ENCODE measurements around the gene FBXO41.

Gene FBXO41

GRCh38 chr2:73232403-73233153 is 51.7 kb downstream of the FBXO41 start:
- H2BK5ac ChIP-seq (ENCODE audit: low read depth, low read length, poor library complexity) = no peak overlapping the region
- H3K4me1 ChIP-seq (ENCODE audit: control insufficient read depth in 1 of 2, insufficient read depth in 2 of 2, low read length in 2 of 2) = peaks cover 11 to 12% of the 10 kb centered on the region in 2 experiments
- no peak overlapping the region for H2BK12ac ChIP-seq (ENCODE audit: low read length)
- no peak overlapping the region for H2BK120ac ChIP-seq (ENCODE audit: insufficient read depth, low read length, poor library complexity)
- H3K4me2 ChIP-seq (ENCODE audit: low read length) = peak overlapping the region; percentile 77
- peak overlapping the region; percentile 75 for H2AFZ ChIP-seq (ENCODE audit: insufficient read depth, low read length, poor library complexity)
- peak overlapping the region; percentile 91 for H3K4me3 ChIP-seq (ENCODE audit: low read depth, low read length)
- peaks cover 13% of the 10 kb centered on the region for H3K79me1 ChIP-seq (ENCODE audit: low read length)
- no peaks in the 10 kb centered on the region for H3K27me3 ChIP-seq (ENCODE audit: insufficient read depth, low read length)
- peak overlapping the region; percentile 56 for H3K18ac ChIP-seq (ENCODE audit: low read length)
- H4K12ac ChIP-seq (ENCODE audit: low read depth, low read length) = no peak overlapping the region
- H3K27ac ChIP-seq (ENCODE audit: low read depth, low read length) = no peak overlapping the region
- H3K9ac ChIP-seq (ENCODE audit: low read length) = peak overlapping the region; percentile 70
- no peak overlapping the region for H4K91ac ChIP-seq (ENCODE audit: low read depth, low read length)
- peaks cover 2 to 15% of the 10 kb centered on the region in 2 experiments for H3K36me3 ChIP-seq (ENCODE audit: control insufficient read depth in 1 of 2, insufficient read depth in 2 of 2, low read length in 2 of 2)
- H3K4ac ChIP-seq (ENCODE audit: low read depth, low read length) = no peak overlapping the region
- H4K8ac ChIP-seq (ENCODE audit: low read depth, low read length) = peak overlapping the region; percentile 41
- H3K14ac ChIP-seq (ENCODE audit: low read length) = peak overlapping the region; percentile 13
- no peak overlapping the region for H3K23ac ChIP-seq (ENCODE audit: low read length)
- WGBS (ENCODE audit: extremely low coverage, insufficient coverage, insufficient read length) = no CpG with 5 or more reads among the region's 37 CpGs
- H3K79me2 ChIP-seq (ENCODE audit: control insufficient read depth, insufficient read depth, low read length, poor library complexity) = peaks cover 22% of the 10 kb centered on the region
- peak in 1 of 2 donors; percentile 14 for DNase-seq
- H3K9me3 ChIP-seq (ENCODE audit: insufficient read depth, low read depth, low read length) = no peaks in the 10 kb centered on the region
- H2AK5ac ChIP-seq (ENCODE audit: low read length) = no peak overlapping the region

DNA sequence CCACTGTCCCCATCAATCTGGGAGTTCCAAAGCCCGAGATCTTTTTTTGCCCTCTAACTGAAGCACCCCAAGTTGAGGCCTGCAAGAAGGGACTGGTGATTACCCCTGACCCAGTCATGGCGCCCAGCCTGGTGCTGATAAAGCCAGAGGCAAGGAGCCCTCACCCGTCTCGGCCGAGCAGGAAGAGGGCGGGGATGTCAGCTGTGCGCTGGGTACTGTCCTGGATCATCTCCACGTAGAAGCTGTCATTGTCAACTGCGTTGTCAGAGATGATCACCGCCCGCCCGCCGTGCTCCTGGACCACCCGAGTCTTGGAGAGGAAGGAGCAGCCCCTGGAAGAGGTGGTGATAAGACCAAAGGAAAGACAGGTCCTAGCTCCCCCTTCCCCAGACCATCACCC is 55.6 kb downstream of the FBXO41 start:
- H3K9me3 ChIP-seq (ENCODE audit: insufficient read depth, low read depth, low read length) = peaks cover 3% of the 10 kb centered on the region
- no peak overlapping the region for H3K23ac ChIP-seq (ENCODE audit: low read length)
- H2BK120ac ChIP-seq (ENCODE audit: insufficient read depth, low read length, poor library complexity) = no peak overlapping the region
- H4K12ac ChIP-seq (ENCODE audit: low read depth, low read length) = no peak overlapping the region
- H3K79me2 ChIP-seq (ENCODE audit: control insufficient read depth, insufficient read depth, low read length, poor library complexity) = no peaks in the 10 kb centered on the region
- no peak overlapping the region for H3K9ac ChIP-seq (ENCODE audit: low read length)
- no peak overlapping the region for H3K14ac ChIP-seq (ENCODE audit: low read length)
- H3K4me3 ChIP-seq (ENCODE audit: low read depth, low read length) = no peak overlapping the region
- no peak overlapping the region for H2AFZ ChIP-seq (ENCODE audit: insufficient read depth, low read length, poor library complexity)
- no peaks in the 10 kb centered on the region for H3K27me3 ChIP-seq (ENCODE audit: insufficient read depth, low read length)
- no peak overlapping the region for H3K4me2 ChIP-seq (ENCODE audit: low read length)
- H2BK12ac ChIP-seq (ENCODE audit: low read length) = no peak overlapping the region
- H3K4me1 ChIP-seq (ENCODE audit: control insufficient read depth in 1 of 2, insufficient read depth in 2 of 2, low read length in 2 of 2) = peaks cover 3 to 4% of the 10 kb centered on the region in 2 experiments
- no peak overlapping the region for H3K4ac ChIP-seq (ENCODE audit: low read depth, low read length)
- H3K18ac ChIP-seq (ENCODE audit: low read length) = no peak overlapping the region
- no peak overlapping the region for H2AK5ac ChIP-seq (ENCODE audit: low read length)
- no peak overlapping the region for H4K8ac ChIP-seq (ENCODE audit: low read depth, low read length)
- no CpG with 5 or more reads among the region's 14 CpGs for WGBS (ENCODE audit: extremely low coverage, insufficient coverage, insufficient read length)
- peaks cover 24 to 45% of the 10 kb centered on the region in 2 experiments for H3K36me3 ChIP-seq (ENCODE audit: control insufficient read depth in 1 of 2, insufficient read depth in 2 of 2, low read length in 2 of 2)
- H3K79me1 ChIP-seq (ENCODE audit: low read length) = peaks cover 5% of the 10 kb centered on the region
- no peak overlapping the region for H4K91ac ChIP-seq (ENCODE audit: low read depth, low read length)
- H3K27ac ChIP-seq (ENCODE audit: low read depth, low read length) = no peak overlapping the region
- DNase-seq = no peak
- H2BK5ac ChIP-seq (ENCODE audit: low read depth, low read length, poor library complexity) = no peak overlapping the region

GRCh38 chr2:73227086-73227485 is 57.2 kb downstream of the FBXO41 start:
- Histone ChIP-seq H3K27ac (ENCODE audit: low read depth, low read length) (no peak overlapping the region), H2BK5ac (ENCODE audit: low read depth, low read length, poor library complexity) (no peak overlapping the region), H3K14ac (ENCODE audit: low read length) (no peak overlapping the region), H3K4me3 (ENCODE audit: low read depth, low read length) (no peak overlapping the region), H3K23ac (ENCODE audit: low read length) (no peak overlapping the region), H4K12ac (ENCODE audit: low read depth, low read length) (no peak overlapping the region), H2BK12ac (ENCODE audit: low read length) (no peak overlapping the region), H3K18ac (ENCODE audit: low read length) (no peak overlapping the region), H3K27me3 (ENCODE audit: insufficient read depth, low read length) (no peaks in the 10 kb centered on the region), H4K91ac (ENCODE audit: low read depth, low read length) (no peak overlapping the region), H3K4ac (ENCODE audit: low read depth, low read length) (no peak overlapping the region), H2AK5ac (ENCODE audit: low read length) (no peak overlapping the region), H3K36me3 (ENCODE audit: control insufficient read depth in 1 of 2, insufficient read depth in 2 of 2, low read length in 2 of 2) (peaks cover 34 to 59% of the 10 kb centered on the region in 2 experiments), H3K9me3 (ENCODE audit: insufficient read depth, low read depth, low read length) (peaks cover 3% of the 10 kb centered on the region), H3K4me2 (ENCODE audit: low read length) (no peak overlapping the region), H2BK120ac (ENCODE audit: insufficient read depth, low read length, poor library complexity) (no peak overlapping the region), H3K79me2 (ENCODE audit: control insufficient read depth, insufficient read depth, low read length, poor library complexity) (no peaks in the 10 kb centered on the region), H3K79me1 (ENCODE audit: low read length) (no peaks in the 10 kb centered on the region), H3K4me1 (ENCODE audit: control insufficient read depth in 1 of 2, insufficient read depth in 2 of 2, low read length in 2 of 2) (no peaks in the 10 kb centered on the region), H4K8ac (ENCODE audit: low read depth, low read length) (no peak overlapping the region), H2AFZ (ENCODE audit: insufficient read depth, low read length, poor library complexity) (no peak overlapping the region), H3K9ac (ENCODE audit: low read length) (no peak overlapping the region)
- no peak for DNase-seq
- no CpG with 5 or more reads among the region's 3 CpGs for WGBS (ENCODE audit: extremely low coverage, insufficient coverage, insufficient read length)

DNA sequence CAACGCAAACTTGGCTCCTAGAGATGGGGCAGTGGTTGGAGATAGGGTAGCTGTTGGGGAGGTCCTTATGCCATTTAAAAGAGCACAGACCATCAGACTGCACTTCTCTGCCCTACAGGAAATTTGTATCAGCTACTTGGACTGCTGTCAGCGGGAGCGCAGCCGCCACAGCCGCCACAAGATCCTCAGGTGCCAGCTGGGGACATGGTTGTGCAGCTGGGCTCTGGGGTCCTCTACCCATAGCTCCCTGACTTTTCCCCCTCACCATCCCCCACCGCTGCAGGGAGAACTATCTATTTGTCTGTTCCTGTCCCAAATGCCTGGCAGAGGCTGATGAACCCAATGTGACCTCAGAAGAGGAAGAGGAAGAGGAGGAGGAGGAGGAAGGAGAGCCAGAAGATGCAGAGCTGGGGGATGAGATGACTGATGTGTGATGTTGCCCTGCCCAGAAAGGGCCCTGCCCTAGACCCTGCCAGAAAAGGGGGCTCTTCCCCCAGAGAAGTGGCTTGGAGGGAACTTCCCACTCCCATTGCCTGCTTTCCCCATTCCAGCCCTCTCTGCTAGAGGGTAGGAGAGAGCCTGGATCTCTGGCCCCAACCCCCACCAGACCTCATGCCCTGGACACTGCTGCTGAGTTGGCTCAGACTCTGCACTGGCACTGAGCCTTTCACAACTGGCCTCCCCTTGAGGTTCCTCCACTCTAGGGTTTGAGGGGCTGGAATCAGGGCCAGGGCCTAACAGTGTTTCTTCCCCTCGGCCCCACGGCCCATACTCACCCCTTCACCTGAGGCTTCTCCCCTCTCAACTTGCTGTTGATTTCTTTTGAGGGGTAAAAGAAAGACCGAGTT is 58.5 kb downstream of the FBXO41 start:
- no peak overlapping the region for H3K4me2 ChIP-seq (ENCODE audit: low read length)
- H3K79me2 ChIP-seq (ENCODE audit: control insufficient read depth, insufficient read depth, low read length, poor library complexity) = no peaks in the 10 kb centered on the region
- peaks cover 38 to 68% of the 10 kb centered on the region in 2 experiments for H3K36me3 ChIP-seq (ENCODE audit: control insufficient read depth in 1 of 2, insufficient read depth in 2 of 2, low read length in 2 of 2)
- H3K23ac ChIP-seq (ENCODE audit: low read length) = no peak overlapping the region
- WGBS (ENCODE audit: extremely low coverage, insufficient coverage, insufficient read length) = no CpG with 5 or more reads among the region's 9 CpGs
- H4K91ac ChIP-seq (ENCODE audit: low read depth, low read length) = no peak overlapping the region
- H2BK5ac ChIP-seq (ENCODE audit: low read depth, low read length, poor library complexity) = no peak overlapping the region
- H3K18ac ChIP-seq (ENCODE audit: low read length) = no peak overlapping the region
- H2AK5ac ChIP-seq (ENCODE audit: low read length) = no peak overlapping the region
- H4K12ac ChIP-seq (ENCODE audit: low read depth, low read length) = no peak overlapping the region
- no peak for DNase-seq
- H2BK12ac ChIP-seq (ENCODE audit: low read length) = no peak overlapping the region
- H3K27ac ChIP-seq (ENCODE audit: low read depth, low read length) = no peak overlapping the region
- peaks cover 3% of the 10 kb centered on the region for H3K9me3 ChIP-seq (ENCODE audit: insufficient read depth, low read depth, low read length)
- H2BK120ac ChIP-seq (ENCODE audit: insufficient read depth, low read length, poor library complexity) = no peak overlapping the region
- H3K4me1 ChIP-seq (ENCODE audit: control insufficient read depth in 1 of 2, insufficient read depth in 2 of 2, low read length in 2 of 2) = no peaks in the 10 kb centered on the region
- H3K9ac ChIP-seq (ENCODE audit: low read length) = no peak overlapping the region
- H4K8ac ChIP-seq (ENCODE audit: low read depth, low read length) = no peak overlapping the region
- H3K4me3 ChIP-seq (ENCODE audit: low read depth, low read length) = no peak overlapping the region
- H3K4ac ChIP-seq (ENCODE audit: low read depth, low read length) = no peak overlapping the region
- no peaks in the 10 kb centered on the region for H3K79me1 ChIP-seq (ENCODE audit: low read length)
- H3K27me3 ChIP-seq (ENCODE audit: insufficient read depth, low read length) = no peaks in the 10 kb centered on the region
- no peak overlapping the region for H2AFZ ChIP-seq (ENCODE audit: insufficient read depth, low read length, poor library complexity)
- H3K14ac ChIP-seq (ENCODE audit: low read length) = no peak overlapping the region
